ENCODE measurements around the gene PTH2.

PTH2 gene, protein sequence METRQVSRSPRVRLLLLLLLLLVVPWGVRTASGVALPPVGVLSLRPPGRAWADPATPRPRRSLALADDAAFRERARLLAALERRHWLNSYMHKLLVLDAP

DNA sequence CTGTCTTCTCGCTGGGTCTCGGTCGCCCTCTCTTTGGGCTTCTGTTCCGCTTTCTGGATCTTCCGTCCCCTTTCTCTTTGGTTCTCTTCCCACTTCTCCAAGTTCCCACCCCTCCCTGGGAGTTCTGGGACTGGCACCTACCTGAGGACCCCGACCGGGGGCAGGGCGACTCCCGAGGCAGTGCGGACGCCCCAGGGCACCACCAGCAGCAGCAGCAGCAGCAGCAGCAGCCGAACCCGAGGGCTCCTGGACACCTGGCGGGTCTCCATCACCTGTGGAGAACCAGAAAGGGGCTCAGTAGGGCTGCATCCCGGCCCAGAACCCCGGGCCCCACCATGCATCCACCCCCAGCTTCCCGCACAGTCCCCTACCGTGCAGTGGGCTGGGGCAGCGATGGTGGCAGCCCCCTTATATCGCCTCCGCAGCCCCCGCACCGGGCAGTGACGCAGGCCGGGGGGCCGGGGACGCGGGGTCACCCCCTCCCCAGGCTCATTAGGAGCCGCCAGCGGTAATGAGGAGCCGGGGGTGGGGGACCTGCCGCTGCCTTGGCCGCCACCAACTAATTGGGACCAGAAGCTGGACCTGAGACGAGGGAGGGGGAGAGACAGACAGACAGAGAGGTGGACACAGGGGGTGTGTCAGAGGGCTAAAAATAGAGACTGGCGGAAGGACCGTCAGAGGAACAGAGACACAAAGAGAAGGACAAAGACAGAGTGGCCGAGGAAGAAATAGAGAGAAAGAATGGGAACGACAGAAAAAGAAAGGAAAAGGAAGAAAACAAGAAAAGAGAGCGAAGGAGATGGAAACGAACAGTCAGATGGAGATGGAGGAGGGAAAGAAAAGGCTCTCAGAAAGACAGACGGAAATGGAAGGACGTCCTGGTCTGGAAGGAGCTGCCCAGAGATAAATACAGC lies at the start of gene PTH2:
Gene PTH2, minus strand, starts transcription at position 371 of the 914 bp plus-strand sequence. Its CDS starts 102 bp downstream, at position 269.
- no peak within 1 kb of the TSS for H3K4me3 ChIP-seq (ENCODE audit: low read length)
- TF ChIP-seq, protein P1, sequence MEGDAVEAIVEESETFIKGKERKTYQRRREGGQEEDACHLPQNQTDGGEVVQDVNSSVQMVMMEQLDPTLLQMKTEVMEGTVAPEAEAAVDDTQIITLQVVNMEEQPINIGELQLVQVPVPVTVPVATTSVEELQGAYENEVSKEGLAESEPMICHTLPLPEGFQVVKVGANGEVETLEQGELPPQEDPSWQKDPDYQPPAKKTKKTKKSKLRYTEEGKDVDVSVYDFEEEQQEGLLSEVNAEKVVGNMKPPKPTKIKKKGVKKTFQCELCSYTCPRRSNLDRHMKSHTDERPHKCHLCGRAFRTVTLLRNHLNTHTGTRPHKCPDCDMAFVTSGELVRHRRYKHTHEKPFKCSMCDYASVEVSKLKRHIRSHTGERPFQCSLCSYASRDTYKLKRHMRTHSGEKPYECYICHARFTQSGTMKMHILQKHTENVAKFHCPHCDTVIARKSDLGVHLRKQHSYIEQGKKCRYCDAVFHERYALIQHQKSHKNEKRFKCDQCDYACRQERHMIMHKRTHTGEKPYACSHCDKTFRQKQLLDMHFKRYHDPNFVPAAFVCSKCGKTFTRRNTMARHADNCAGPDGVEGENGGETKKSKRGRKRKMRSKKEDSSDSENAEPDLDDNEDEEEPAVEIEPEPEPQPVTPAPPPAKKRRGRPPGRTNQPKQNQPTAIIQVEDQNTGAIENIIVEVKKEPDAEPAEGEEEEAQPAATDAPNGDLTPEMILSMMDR (conservative IDR thresholded peaks at IDR 0.05; ENCODE audit: low read depth, low read length): no peak
- no peak for DNase-seq (ENCODE audit: low read depth)

DNA sequence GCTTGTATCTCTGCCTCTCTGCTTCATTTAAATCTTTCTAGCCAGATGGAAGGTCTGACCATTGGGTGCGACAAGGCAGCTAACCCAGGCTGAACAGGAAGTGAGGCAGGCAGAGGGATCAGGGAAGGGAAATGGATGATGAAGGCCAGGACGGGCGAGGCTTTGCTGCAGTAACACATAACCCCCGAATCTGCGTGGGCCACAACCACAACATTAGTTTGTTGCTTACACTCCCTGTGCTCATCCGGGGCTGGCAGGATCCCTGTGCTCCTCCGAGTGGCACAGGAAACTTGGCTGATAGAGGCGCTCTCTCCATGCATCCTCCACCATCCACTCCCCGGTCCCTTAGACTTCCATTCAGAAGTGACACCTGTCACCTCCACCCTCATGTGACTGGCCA lies 49.7 kb upstream of the PTH2 start:
- no peak overlapping the region for H3K4me3 ChIP-seq (ENCODE audit: low read length)
- no peak for DNase-seq (ENCODE audit: low read depth)
- TF ChIP-seq, protein P1 (conservative IDR thresholded peaks at IDR 0.05; ENCODE audit: low read depth, low read length): no peak

- DNase-seq (ENCODE audit: low read depth): no peak
- TF ChIP-seq, protein P1 (conservative IDR thresholded peaks at IDR 0.05; ENCODE audit: low read depth, low read length): no peak
- H3K4me3 ChIP-seq (ENCODE audit: low read length): no peak overlapping the region
These were observed 47.4 kb upstream of the PTH2 start for GRCh38 chr19:49470615-49470978.

DNA sequence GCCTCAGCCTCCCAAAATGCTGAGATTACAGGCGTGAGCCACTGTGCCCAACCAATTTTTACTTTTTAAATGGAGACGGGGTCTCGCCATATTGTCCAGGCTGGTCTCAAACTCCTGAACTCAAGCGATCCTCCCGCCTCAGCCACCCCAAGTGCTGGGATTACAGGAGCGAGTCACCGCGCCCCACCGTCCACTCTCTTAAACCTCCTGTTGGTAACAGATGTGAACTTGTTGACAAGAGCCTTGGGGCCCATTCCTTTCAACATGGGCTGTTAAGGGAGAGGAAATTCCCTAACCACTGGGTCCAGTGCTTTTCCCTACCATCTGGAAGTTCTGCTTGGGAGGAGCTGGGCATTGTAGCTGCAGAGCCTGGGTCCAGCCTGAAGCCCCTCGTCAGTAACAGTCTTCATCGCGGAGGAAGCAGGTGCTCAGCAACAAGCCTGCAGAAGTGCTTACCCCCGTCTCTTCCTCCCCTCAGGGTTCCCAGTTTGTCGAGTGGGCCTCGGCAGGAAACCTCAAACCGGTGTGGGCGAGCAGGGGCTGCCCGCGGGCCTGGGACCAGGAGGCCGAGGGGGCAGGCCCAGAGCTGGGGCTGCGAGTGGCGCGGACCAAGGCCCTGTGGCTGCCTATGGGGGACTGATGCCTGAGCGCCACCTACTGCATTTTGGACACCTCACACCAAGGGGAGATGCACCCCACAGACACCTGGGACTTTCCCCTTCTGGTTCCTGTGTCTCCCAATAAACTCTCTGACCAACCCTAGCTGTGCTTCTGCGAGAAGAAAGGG lies 46.8 kb upstream of the PTH2 start:
- TF ChIP-seq, protein P1 (conservative IDR thresholded peaks at IDR 0.05; ENCODE audit: low read depth, low read length): no peak
- no peak for DNase-seq (ENCODE audit: low read depth)
- no peak overlapping the region for H3K4me3 ChIP-seq (ENCODE audit: low read length)

DNA sequence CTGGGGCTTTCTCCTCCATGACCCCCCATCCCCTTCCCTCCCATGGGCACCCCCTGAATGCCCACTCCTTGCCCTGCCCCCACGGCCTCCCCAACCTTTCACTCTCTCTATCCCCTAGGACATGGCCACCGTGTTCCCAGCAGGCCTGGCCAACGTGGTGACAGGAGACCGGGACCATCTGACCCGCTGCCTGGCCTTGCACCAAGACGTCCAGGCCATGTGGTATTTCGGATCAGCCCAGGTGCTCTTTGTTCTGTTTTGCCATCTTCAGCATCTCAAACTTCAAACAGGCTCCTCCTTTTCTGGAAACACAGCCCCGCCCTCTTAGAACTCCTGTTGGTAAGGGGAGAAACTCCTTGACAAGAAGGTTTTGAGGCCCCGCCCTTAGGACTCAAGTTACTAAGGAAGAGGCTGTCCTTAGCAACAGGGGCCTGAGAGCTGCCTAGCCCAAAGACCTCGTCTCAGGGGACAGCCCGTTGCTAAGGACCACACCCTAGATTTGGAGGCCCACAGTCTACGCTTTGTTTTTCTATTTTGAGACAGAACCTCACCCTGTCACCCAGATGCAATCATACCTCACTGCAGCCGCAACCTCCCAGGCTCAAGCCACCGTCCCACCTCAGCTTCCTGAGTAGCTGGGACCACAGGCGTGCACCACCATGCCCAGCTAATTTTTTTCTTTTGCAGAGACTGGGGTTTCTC lies 45.7 kb upstream of the PTH2 start:
- TF ChIP-seq, protein P1 (conservative IDR thresholded peaks at IDR 0.05; ENCODE audit: low read depth, low read length): no peak
- no peak for DNase-seq (ENCODE audit: low read depth)
- H3K4me3 ChIP-seq (ENCODE audit: low read length): no peak overlapping the region

- H3K4me3 ChIP-seq (ENCODE audit: low read length): no peak overlapping the region
- TF ChIP-seq, protein P1 (conservative IDR thresholded peaks at IDR 0.05; ENCODE audit: low read depth, low read length): no peak
- DNase-seq (ENCODE audit: low read depth): no peak
These were observed 45.0 kb upstream of the PTH2 start for GRCh38 chr19:49468199-49468598.

Data from retinal pigment epithelial cell (primary cell).